ENCODE results near the gene NPIPB6.

- TF ChIP-seq MAX (IDR thresholded peaks at IDR 0.05) (no peak), CTCF (IDR thresholded peaks at IDR 0.05; ENCODE audit: low read depth, low read length, missing input control) (no peak), SP1 (IDR thresholded peaks at IDR 0.05) (no peak), FOXA1 (IDR thresholded peaks at IDR 0.05) (no peak), REST (IDR thresholded peaks at IDR 0.05) (no peak), HNF4G (IDR thresholded peaks at IDR 0.05) (no peak), RXRA (IDR thresholded peaks at IDR 0.05) (no peak), JUND (IDR thresholded peaks at IDR 0.05) (no peak), RAD21 (IDR thresholded peaks at IDR 0.05) (no peak), ZBTB33 (IDR thresholded peaks at IDR 0.05) (no peak)
Measured at GRCh38 chr16:28320741-28321140, 42.6 kb downstream of the NPIPB6 start.

Data from liver (tissue), 3 donors.